HCT116 (cell line): ENCODE results near the gene ORM1.

ENCODE experiments used
- CEBPB ChIP-seq: IDR thresholded peaks from 2 replicates; pipeline ENCODE4 v1.6.1; 2012; ENCODE audit warnings: low read depth
- CTCF ChIP-seq, 3 experiments: fragments of 200-600 bp in 1 of 3; sonication (generic) in 1 of 3; IDR thresholded peaks in 2 of 3; conservative IDR thresholded peaks in 1 of 3; 2 replicates each; pipeline ENCODE4 v1.5.1; 2012 to 2017; ENCODE audit warnings: low read depth in 2 of 3, low read length in 2 of 3, antibody characterized with exemption in 1 of 3, borderline replicate concordance in 1 of 3, control low read depth in 1 of 3, mild to moderate bottlenecking in 1 of 3, mixed read lengths in 1 of 3, mixed run types in 1 of 3, moderate library complexity in 1 of 3; ENCODE audit not compliant: insufficient read depth in 1 of 3
- EGR1 ChIP-seq: IDR thresholded peaks from 2 replicates; pipeline ENCODE4 v1.6.1; 2012; ENCODE audit warnings: low read depth
- EZH2 ChIP-seq: fragments of 200-600 bp; sonication (generic); IDR thresholded peaks from 2 replicates; pipeline ENCODE4 v1.6.1; 2017; ENCODE audit warnings: antibody characterized with exemption, mixed run types
- EZH2phosphoT487 ChIP-seq: fragments of 200-600 bp; IDR thresholded peaks from 2 replicates; pipeline ENCODE4 v1.6.1; 2018; ENCODE audit warnings: antibody characterized with exemption, borderline replicate concordance
- MAX ChIP-seq: IDR thresholded peaks from 2 replicates; pipeline ENCODE4 v1.6.1; 2012
- POLR2A ChIP-seq: IDR thresholded peaks from 2 replicates; pipeline ENCODE4 v1.7.0; 2011; ENCODE audit warnings: borderline replicate concordance; ENCODE audit not compliant: insufficient read depth, insufficient read length; ENCODE audit errors: extremely low read depth
- POLR2AphosphoS5 ChIP-seq: IDR thresholded peaks from 2 replicates; pipeline ENCODE4 v1.6.1; 2011; ENCODE audit warnings: mild to moderate bottlenecking, low read depth, low read length, moderate library complexity
- RAD21 ChIP-seq: IDR thresholded peaks from 2 replicates; pipeline ENCODE4 v1.6.1; 2012; ENCODE audit warnings: low read depth, mild to moderate bottlenecking
- SIN3A ChIP-seq: IDR thresholded peaks from 2 replicates; pipeline ENCODE4 v1.6.1; 2012; ENCODE audit warnings: low read depth
- YY1 ChIP-seq: IDR thresholded peaks from 2 replicates; pipeline ENCODE4 v1.6.1; 2011; ENCODE audit warnings: low read length, low read depth, moderate library complexity, mild to moderate bottlenecking; ENCODE audit not compliant: insufficient replicate concordance; ENCODE audit errors: extremely low read depth
- ZFX ChIP-seq: fragments of 450-650 bp; IDR thresholded peaks from 2 replicates; pipeline ENCODE4 v1.6.1; 2017

- TF ChIP-seq POLR2A (no peak), EZH2 (no peak), RAD21 (no peak), CTCF (IDR thresholded peaks at IDR 0.05 in 2 of 3, conservative IDR thresholded peaks at IDR 0.05 in 1 of 3; ENCODE audit: borderline replicate concordance in 1 of 3, insufficient read depth in 1 of 3, low read depth in 2 of 3, low read length in 2 of 3) (no peak), MAX (no peak), SIN3A (no peak), ZFX (no peak), EZH2phosphoT487 (no peak), CEBPB (no peak), POLR2AphosphoS5 (no peak), EGR1 (no peak), YY1 (no peak)
Observed at GRCh38 chr9:114346146-114346545, 23.2 kb downstream of the ORM1 start.
